ENCODE results near the gene TBL1X. TPM values are rescaled to one million over a fixed set of nuclear protein-coding genes. Genes with fewer than 3 reads are reported as not detected.

TBL1X gene
- total RNA-seq, 1 donor from 2014 or later = 6.5 TPM

GRCh38 chrX:9730078-9730477 lies 265.2 kb downstream of the TBL1X start:
- Mint-ChIP-seq H3K27me3 (ENCODE audit: unreplicated experiment) (no peaks in the 10 kb centered on the region), H3K9me3 (ENCODE audit: unreplicated experiment) (no peaks in the 10 kb centered on the region), H3K4me3 (ENCODE audit: unreplicated experiment) (no peak overlapping the region), H3K36me3 (ENCODE audit: unreplicated experiment) (no peaks in the 10 kb centered on the region), H3K27ac (ENCODE audit: unreplicated experiment) (no peak overlapping the region), H3K4me1 (ENCODE audit: low read depth, unreplicated experiment) (no peaks in the 10 kb centered on the region)
- no peak for DNase-seq
- no peak for TF ChIP-seq CTCF (IDR thresholded peaks at IDR 0.05; ENCODE audit: partially characterized antibody, unreplicated experiment)

DNA sequence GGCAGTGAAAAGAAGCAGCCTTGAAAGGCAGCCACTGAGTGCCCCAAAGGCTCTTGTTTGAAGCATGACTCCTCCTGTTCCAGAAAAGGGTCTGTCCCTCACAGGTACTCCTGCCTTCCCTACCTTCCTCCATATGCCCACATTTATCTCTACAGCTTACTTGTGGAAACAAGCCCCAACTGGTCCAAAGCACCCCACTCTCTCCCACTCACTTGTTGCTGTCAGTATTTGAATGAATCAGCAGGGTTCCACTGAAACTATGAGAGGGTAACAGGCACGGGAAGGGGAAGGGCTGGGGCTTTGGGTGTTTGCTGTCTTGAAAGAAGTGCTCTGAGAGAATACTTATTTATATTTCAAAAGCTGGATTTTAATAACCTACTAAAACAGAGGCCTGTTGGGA lies 265.9 kb downstream of the TBL1X start:
- no peak for TF ChIP-seq CTCF (IDR thresholded peaks at IDR 0.05; ENCODE audit: partially characterized antibody, unreplicated experiment)
- Mint-ChIP-seq H3K4me1 (ENCODE audit: low read depth, unreplicated experiment) (no peaks in the 10 kb centered on the region), H3K9me3 (ENCODE audit: unreplicated experiment) (no peaks in the 10 kb centered on the region)

GRCh38 chrX:9737363-9737762 lies 272.5 kb downstream of the TBL1X start:
- no peaks in the 10 kb centered on the region for H3K36me3 Mint-ChIP-seq (ENCODE audit: unreplicated experiment)
- no peak overlapping the region for H3K27ac Mint-ChIP-seq (ENCODE audit: unreplicated experiment)
- no peak overlapping the region for H3K4me3 Mint-ChIP-seq (ENCODE audit: unreplicated experiment)

More for the DNA sequence above, 265.9 kb downstream of the TBL1X start:
- H3K4me3 Mint-ChIP-seq (ENCODE audit: unreplicated experiment) = no peak overlapping the region
- H3K36me3 Mint-ChIP-seq (ENCODE audit: unreplicated experiment) = no peaks in the 10 kb centered on the region
- DNase-seq = no peak
- no peaks in the 10 kb centered on the region for H3K27me3 Mint-ChIP-seq (ENCODE audit: unreplicated experiment)
- H3K27ac Mint-ChIP-seq (ENCODE audit: unreplicated experiment) = no peak overlapping the region

GRCh38 chrX:9738151-9738550 lies 273.3 kb downstream of the TBL1X start:
- H3K4me3 Mint-ChIP-seq (ENCODE audit: unreplicated experiment) = no peak overlapping the region
- no peak overlapping the region for H3K27ac Mint-ChIP-seq (ENCODE audit: unreplicated experiment)
- H3K9me3 Mint-ChIP-seq (ENCODE audit: unreplicated experiment) = no peaks in the 10 kb centered on the region
- H3K4me1 Mint-ChIP-seq (ENCODE audit: low read depth, unreplicated experiment) = no peaks in the 10 kb centered on the region
- no peak for DNase-seq
- H3K36me3 Mint-ChIP-seq (ENCODE audit: unreplicated experiment) = no peaks in the 10 kb centered on the region
- no peak for TF ChIP-seq CTCF (IDR thresholded peaks at IDR 0.05; ENCODE audit: partially characterized antibody, unreplicated experiment)
- H3K27me3 Mint-ChIP-seq (ENCODE audit: unreplicated experiment) = no peaks in the 10 kb centered on the region

More at GRCh38 chrX:9737363-9737762, 272.5 kb downstream of the TBL1X start:
- H3K9me3 Mint-ChIP-seq (ENCODE audit: unreplicated experiment) = no peaks in the 10 kb centered on the region
- no peaks in the 10 kb centered on the region for H3K27me3 Mint-ChIP-seq (ENCODE audit: unreplicated experiment)
- DNase-seq = no peak
- no peaks in the 10 kb centered on the region for H3K4me1 Mint-ChIP-seq (ENCODE audit: low read depth, unreplicated experiment)
- TF ChIP-seq CTCF (IDR thresholded peaks at IDR 0.05; ENCODE audit: partially characterized antibody, unreplicated experiment) = no peak

DNA sequence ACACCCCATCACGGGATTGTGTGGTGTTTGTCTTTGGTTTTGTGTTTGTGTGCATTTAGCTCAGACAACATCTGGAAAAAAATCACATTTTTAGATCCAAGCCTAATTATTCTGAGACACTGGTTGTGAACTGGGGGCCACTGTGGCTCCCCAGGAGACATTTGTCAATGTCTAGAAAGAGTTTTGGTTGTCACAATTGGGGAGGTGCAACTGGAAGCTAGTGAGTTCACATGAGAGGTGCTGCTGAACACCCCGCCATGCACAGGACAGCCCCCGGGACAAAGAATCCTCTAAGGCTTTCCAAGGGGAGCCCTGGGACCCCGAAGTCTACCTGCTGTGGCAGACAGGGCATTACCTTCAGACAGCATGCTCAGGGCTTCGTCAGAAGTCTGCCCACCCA lies 274.3 kb downstream of the TBL1X start:
- Mint-ChIP-seq H3K4me3 (ENCODE audit: unreplicated experiment) (no peak overlapping the region), H3K27me3 (ENCODE audit: unreplicated experiment) (no peaks in the 10 kb centered on the region), H3K36me3 (ENCODE audit: unreplicated experiment) (no peaks in the 10 kb centered on the region), H3K4me1 (ENCODE audit: low read depth, unreplicated experiment) (no peaks in the 10 kb centered on the region), H3K9me3 (ENCODE audit: unreplicated experiment) (no peaks in the 10 kb centered on the region), H3K27ac (ENCODE audit: unreplicated experiment) (no peak overlapping the region)
- TF ChIP-seq CTCF (IDR thresholded peaks at IDR 0.05; ENCODE audit: partially characterized antibody, unreplicated experiment) = no peak
- no peak for DNase-seq
